Measurements from ENCODE around the gene OCIAD2. TPM values are rescaled to one million over a fixed set of nuclear protein-coding genes. Genes with fewer than 3 reads are reported as not detected.

Gene OCIAD2, protein sequence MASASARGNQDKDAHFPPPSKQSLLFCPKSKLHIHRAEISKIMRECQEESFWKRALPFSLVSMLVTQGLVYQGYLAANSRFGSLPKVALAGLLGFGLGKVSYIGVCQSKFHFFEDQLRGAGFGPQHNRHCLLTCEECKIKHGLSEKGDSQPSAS
- 10 to 100 TPM; 89.1 to 94.5 TPM for total RNA-seq

DNA sequence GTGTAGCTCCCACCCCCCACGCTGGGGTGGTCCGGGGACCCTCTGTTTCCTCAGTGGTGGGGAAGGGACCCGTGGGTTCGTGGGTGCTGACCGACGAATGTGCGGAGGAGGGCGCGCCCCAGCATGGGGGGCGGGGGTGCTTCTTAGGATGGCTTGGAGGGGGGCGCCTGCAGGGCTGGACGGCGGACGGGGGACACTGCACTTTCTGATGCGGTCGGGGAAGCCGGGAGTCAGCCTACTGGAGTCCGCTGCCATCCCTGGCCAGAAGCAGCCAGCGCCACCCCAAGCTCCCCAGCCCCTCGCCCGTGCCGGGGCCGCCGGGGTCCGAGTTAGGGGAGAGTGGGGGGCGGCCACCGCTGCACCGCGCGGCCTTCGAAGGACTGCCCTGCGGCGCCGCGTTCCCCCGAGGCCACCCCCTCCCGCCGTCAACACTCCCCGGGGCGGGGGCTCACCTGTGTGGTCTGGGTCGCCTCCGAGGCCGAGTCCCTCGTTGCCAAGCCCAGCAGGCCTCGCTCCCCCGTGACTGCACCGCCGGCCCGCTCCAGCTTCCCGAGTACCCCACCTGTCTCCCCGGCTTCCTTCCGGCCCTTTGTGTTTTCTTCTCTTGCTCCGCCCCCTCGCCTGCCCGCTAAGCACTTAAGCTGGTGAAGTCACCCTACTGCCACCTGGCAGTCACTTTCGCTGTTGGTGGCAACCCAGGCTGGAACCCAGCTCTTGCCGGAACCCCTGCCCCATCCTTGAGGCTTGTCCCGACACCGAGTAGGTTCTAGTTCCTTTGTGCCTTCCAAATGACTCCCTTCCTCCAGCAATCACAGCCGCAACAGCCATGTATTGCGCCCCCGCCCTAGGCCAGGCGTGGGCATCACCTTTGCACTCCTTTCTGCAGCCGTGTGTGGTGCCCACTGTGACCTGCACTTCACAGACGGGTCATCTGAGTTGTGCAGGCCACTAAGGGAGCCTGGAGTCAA lies at the start of gene OCIAD2:
TSS of gene OCIAD2 (minus strand) at position 569 of the 968 bp plus-strand sequence. CDS start 2,225 bp downstream, outside the sequence.
- no peaks in the 10 kb centered on the region for H3K27me3 Mint-ChIP-seq
- CTCF ChIA-PET: interaction anchor here (0.6 to 2.2 kb wide), 10 partner anchors 8 to 778 kb away, joined by 3 to 11 read pairs (median 4); partner anchors contain the start of gene FRYL
- no peaks in the 10 kb centered on the region for H3K9me3 Mint-ChIP-seq
- peaks cover 39% of the 10 kb centered on the region for H3K4me1 Mint-ChIP-seq
- H3K36me3 Mint-ChIP-seq (ENCODE audit: low read depth): peaks cover 25% of the 10 kb centered on the region
- DNase-seq: peak; percentile 85
- peak within 1 kb of the TSS; percentile 88 for H3K4me3 Mint-ChIP-seq
- H3K27ac Mint-ChIP-seq: peak within 1 kb of the TSS; percentile 76
- POLR2A ChIA-PET: interaction anchor here (0.6 to 2.2 kb wide), 12 partner anchors 9 to 565 kb away, joined by 3 to 8 read pairs (median 4); partner anchors contain the start of genes OCIAD1 and SLAIN2

DNA sequence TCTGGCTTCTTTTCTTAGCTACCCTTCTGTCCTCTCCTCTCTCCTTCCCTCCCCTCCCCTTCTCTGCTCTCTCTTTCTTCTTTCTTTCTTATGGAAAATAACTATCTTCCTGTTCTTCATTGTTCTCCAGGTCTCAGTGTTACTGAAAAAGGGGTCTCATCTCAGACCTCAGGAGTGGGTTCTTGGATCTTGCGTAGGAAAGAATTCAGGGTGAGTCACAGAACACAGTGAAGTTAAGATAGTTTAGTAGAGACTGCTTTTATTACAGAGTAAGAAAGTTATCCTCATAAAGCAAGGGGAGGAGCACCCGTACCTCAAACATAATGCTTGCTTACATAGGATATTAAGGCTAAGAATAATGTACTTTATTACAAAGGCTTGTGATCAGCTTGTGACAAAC lies 47.7 kb upstream of the OCIAD2 start:
- peaks cover 9% of the 10 kb centered on the region for H3K27me3 Mint-ChIP-seq
- ChIA-PET POLR2A (no interaction called here), CTCF (no interaction called here)
- no peaks in the 10 kb centered on the region for H3K36me3 Mint-ChIP-seq (ENCODE audit: low read depth)
- no peaks in the 10 kb centered on the region for H3K4me1 Mint-ChIP-seq
- DNase-seq: no peak
- H3K4me3 Mint-ChIP-seq: no peak overlapping the region
- no peak overlapping the region for H3K27ac Mint-ChIP-seq
- H3K9me3 Mint-ChIP-seq: no peaks in the 10 kb centered on the region

DNA sequence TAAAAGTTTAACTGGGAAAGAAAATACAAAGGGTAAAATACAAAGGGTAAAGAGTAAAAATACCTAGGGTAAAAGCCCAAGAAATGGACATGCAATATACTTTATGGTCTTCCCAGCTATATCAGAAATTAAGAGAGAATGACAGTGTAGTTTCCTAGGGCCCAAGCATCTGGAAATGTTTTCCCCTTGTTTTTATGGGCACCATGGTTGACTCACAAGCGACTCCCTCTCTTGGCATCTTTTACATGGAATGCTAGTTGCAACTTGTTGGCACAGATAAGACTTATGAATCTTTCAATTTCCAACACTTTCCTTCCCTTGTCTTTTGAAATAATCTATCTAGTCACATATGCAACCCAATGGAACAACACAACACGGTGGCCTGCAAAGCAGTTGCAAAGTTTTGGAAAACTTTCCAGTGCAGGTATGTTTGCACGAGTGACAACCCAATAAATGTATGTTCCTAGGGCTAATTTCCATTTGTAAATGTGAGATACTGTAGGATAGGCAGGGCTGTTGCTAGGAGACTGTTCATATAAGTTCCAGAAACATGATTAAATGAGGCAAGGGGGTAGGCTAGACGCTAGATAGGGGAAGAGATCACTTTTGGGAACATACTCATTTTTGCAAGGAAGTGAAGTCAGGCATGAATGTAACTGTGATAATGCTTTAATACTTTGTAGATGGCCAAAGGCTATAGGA lies 43.1 kb upstream of the OCIAD2 start:
- Mint-ChIP-seq H3K4me1 (peaks cover 3% of the 10 kb centered on the region), H3K36me3 (ENCODE audit: low read depth) (no peaks in the 10 kb centered on the region), H3K27me3 (peaks cover 8% of the 10 kb centered on the region), H3K27ac (no peak overlapping the region), H3K4me3 (no peak overlapping the region), H3K9me3 (no peaks in the 10 kb centered on the region)
- ChIA-PET POLR2A (no interaction called here), CTCF (no interaction called here)
- DNase-seq: no peak

DNA sequence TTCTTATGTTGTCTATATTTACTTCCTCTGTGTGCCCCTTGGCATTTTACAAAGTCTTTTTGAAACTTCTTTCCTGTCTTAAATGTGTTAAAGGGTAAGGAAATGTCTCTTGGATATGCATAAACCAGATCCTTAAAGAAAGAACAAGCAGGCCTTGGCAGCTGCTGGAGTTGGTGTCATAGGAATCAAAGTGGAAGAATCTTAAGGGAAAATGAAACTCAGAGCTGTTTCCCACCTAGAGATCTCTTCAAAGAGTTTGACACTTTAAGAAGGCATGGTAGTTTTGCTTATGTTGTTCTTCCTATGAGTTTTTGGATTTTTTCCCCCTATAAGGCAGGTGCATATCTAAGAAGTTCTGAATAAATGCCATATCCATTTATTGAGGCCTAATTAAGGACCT lies 42.5 kb upstream of the OCIAD2 start:
- no peak for DNase-seq
- peaks cover 7% of the 10 kb centered on the region for H3K4me1 Mint-ChIP-seq
- ChIA-PET POLR2A (no interaction called here), CTCF (no interaction called here)
- peaks cover 8% of the 10 kb centered on the region for H3K27me3 Mint-ChIP-seq
- H3K36me3 Mint-ChIP-seq (ENCODE audit: low read depth): no peaks in the 10 kb centered on the region
- H3K9me3 Mint-ChIP-seq: no peaks in the 10 kb centered on the region
- no peak overlapping the region for H3K27ac Mint-ChIP-seq
- H3K4me3 Mint-ChIP-seq: no peak overlapping the region

DNA sequence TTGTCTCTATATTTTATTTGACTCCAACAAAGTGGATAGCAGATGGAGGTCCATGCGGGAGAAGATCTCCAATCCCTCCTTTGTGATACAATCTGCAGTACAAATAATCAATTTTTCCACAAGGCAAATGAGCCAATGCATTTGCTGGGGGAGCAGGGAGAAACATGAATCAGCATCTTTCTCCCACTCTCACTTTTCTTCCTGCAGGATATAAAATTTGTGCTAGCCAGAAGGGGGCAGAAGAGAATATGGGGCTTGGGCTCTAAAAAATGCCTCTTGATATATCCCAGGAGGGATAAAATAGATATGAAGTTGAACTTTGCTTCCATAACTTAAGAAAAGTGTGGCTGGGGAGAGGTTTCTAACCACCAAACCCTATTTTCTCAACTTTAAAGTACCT lies 41.2 kb upstream of the OCIAD2 start:
- H3K36me3 Mint-ChIP-seq (ENCODE audit: low read depth): no peaks in the 10 kb centered on the region

DNA sequence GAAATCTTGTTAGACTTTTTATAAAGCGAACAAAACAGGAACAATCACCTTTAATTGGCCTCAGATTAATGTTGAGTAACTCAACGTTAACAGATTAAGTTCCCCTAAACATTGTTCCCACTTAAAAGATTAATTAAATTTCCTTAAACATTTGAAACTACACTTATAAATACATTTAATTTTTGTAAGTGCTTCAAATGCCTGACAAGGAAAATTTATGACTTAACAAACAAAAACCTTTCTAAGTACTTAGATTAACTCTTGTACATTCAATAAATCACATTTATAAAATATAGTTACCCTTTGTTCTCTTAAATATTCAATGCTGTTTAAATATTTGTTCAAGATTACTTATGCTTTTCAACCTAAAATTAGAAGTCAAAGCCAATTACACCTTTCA lies 39.4 kb upstream of the OCIAD2 start:
- no peak for DNase-seq
- Mint-ChIP-seq H3K36me3 (ENCODE audit: low read depth) (no peaks in the 10 kb centered on the region), H3K4me3 (no peak overlapping the region), H3K27ac (no peak overlapping the region), H3K4me1 (peaks cover 7% of the 10 kb centered on the region), H3K9me3 (no peaks in the 10 kb centered on the region), H3K27me3 (peaks cover 14% of the 10 kb centered on the region)
- ChIA-PET POLR2A (no interaction called here), CTCF (no interaction called here)

More for the DNA sequence above, 41.2 kb upstream of the OCIAD2 start:
- Mint-ChIP-seq H3K27me3 (peaks cover 11% of the 10 kb centered on the region), H3K4me1 (peaks cover 7% of the 10 kb centered on the region), H3K9me3 (no peaks in the 10 kb centered on the region), H3K4me3 (no peak overlapping the region), H3K27ac (no peak overlapping the region)
- no peak for DNase-seq
- ChIA-PET POLR2A (no interaction called here), CTCF (no interaction called here)

DNA sequence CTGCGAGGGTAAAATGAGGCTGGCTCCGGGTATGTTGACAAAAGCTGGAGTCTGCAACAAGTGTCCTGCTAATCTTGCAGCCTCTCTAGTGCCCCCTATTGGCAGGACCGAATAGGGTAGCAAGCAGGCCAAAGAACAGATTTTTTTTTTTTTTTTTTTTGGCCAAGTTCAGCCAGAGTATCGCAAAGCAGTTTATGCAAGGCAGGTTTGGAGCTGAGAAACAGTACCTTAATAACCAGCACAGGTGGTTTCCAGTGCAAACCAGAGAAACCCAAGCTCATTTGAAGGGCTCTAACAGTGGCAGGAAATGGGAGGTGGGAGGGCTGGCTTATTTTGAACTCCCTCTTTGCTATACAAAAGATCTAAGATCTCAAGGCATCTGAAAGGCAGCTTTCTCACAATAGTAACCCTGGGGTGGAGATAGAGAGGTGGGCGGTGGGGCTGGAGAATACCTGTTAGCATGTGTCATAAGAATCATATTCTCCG lies 38.2 kb upstream of the OCIAD2 start:
- DNase-seq: peak; percentile 63
- POLR2A ChIA-PET: interaction anchor here (0.9 to 1.3 kb wide), 2 partner anchors 39 to 165 kb away, joined by 3 to 6 read pairs; partner anchors contain the start of genes FRYL and OCIAD2
- Mint-ChIP-seq H3K36me3 (ENCODE audit: low read depth) (no peaks in the 10 kb centered on the region), H3K27me3 (peaks cover 11% of the 10 kb centered on the region), H3K4me1 (peaks cover 7% of the 10 kb centered on the region), H3K9me3 (no peaks in the 10 kb centered on the region), H3K27ac (no peak overlapping the region), H3K4me3 (no peak overlapping the region)
- CTCF ChIA-PET: interaction anchor here (0.6 to 2.1 kb wide), 30 partner anchors 9 to 775 kb away, joined by 3 to 13 read pairs (median 4); partner anchors contain the start of genes FRYL and OCIAD2

DNA sequence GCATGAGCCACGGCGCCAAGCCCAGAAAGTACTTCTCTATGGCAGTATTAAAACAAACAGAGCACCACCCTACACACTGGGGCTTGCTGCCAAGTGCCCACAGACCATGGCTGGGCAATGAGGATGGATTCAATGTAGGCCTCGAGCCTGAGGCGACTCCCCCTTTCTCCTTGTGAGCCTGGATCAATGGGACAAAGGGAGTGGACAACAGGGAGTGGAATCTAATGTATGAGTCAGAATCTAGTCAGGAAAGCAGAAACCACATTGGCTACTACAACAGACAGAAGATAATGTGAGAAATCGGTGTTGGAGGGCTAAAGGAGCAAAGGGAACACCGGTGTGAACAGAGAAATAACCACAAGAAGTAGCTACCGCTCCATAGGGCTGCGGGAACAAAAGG lies 37.7 kb upstream of the OCIAD2 start:
- POLR2A ChIA-PET: interaction anchor here (0.9 to 1.3 kb wide), 2 partner anchors 38 to 164 kb away, joined by 3 to 6 read pairs; partner anchors contain the start of genes FRYL and OCIAD2
- DNase-seq: no peak
- no peak overlapping the region for H3K27ac Mint-ChIP-seq
- H3K4me3 Mint-ChIP-seq: no peak overlapping the region
- no peaks in the 10 kb centered on the region for H3K36me3 Mint-ChIP-seq (ENCODE audit: low read depth)
- no peaks in the 10 kb centered on the region for H3K9me3 Mint-ChIP-seq
- peaks cover 7% of the 10 kb centered on the region for H3K4me1 Mint-ChIP-seq
- H3K27me3 Mint-ChIP-seq: peaks cover 11% of the 10 kb centered on the region
- CTCF ChIA-PET: interaction anchor here (0.6 to 2.1 kb wide), 25 partner anchors 11 to 774 kb away, joined by 3 to 13 read pairs (median 3); partner anchors contain the start of genes FRYL and OCIAD2

DNA sequence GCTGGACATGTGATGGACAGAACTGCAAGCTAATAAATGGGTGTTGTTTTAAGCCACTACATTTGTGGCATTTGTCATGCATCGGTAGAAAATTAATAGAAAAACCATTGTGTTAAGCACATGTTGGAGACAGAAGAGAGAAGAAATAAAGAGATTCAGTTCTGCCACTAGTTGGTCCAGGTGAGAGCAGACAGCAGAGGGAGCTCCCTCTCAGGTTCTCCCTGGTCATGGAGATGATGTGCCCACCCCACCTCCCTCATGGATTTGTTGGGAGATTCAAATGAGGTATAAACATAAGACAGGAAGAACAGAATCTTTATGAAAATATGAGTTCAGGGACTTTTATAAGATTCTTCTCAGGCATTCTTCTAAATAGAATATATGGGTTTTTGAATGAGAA lies 36.8 kb upstream of the OCIAD2 start:
- no peaks in the 10 kb centered on the region for H3K36me3 Mint-ChIP-seq (ENCODE audit: low read depth)
- H3K9me3 Mint-ChIP-seq: no peaks in the 10 kb centered on the region
- POLR2A ChIA-PET: no interaction called here
- no peak overlapping the region for H3K4me3 Mint-ChIP-seq
- CTCF ChIA-PET: interaction anchor here (0.6 to 2.1 kb wide), 4 partner anchors 10 to 364 kb away, joined by 3 to 11 read pairs (median 3); partner anchors contain the start of gene OCIAD2
- peaks cover 11% of the 10 kb centered on the region for H3K27me3 Mint-ChIP-seq
- H3K4me1 Mint-ChIP-seq: peaks cover 7% of the 10 kb centered on the region
- no peak overlapping the region for H3K27ac Mint-ChIP-seq
- no peak for DNase-seq

DNA sequence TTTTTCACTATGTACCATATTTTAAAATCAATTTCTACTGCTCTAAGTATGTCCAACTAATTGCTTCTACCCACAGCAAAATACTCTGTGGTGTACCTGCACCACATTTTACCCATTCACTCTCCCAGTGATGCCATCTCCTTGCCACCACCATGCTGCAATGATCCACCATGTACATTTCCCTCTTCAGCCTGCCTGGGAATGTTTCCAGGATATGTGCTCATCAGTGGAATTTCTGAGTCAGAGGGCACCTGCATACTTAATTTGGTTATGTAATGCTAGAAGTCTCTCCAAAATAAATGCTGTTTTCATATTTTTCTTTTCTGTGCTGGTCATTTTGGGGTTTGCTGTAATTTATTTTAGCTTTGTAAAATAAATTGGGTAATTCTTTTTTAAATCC lies 33.2 kb upstream of the OCIAD2 start:
- Mint-ChIP-seq H3K9me3 (no peaks in the 10 kb centered on the region), H3K36me3 (ENCODE audit: low read depth) (no peaks in the 10 kb centered on the region), H3K4me3 (no peak overlapping the region), H3K4me1 (peaks cover 5% of the 10 kb centered on the region), H3K27ac (no peak overlapping the region), H3K27me3 (peaks cover 14% of the 10 kb centered on the region)
- POLR2A ChIA-PET: no interaction called here
- CTCF ChIA-PET: no interaction called here
- DNase-seq: no peak

DNA sequence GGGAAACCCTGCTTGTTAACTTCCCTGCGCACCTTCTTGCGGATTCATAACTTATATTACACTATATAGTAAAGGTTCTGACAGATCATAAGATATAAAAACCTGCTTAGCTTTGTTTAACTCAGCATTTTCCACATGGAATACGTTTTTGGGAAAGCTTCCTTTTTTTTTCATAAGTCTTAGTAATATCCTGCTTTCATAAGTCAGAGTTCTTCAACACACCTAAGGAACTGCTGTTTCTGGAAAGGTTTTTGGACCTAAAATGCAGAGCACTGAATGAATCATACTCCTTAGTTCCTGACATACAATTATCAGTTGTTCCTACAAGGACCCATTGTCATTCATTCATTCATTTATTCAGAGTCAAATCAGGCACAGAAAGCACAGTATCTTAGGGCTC lies 32.3 kb upstream of the OCIAD2 start:
- no peaks in the 10 kb centered on the region for H3K4me1 Mint-ChIP-seq
- ChIA-PET POLR2A (no interaction called here), CTCF (no interaction called here)
- no peak for DNase-seq
- no peaks in the 10 kb centered on the region for H3K9me3 Mint-ChIP-seq
- H3K36me3 Mint-ChIP-seq (ENCODE audit: low read depth): no peaks in the 10 kb centered on the region
- peaks cover 14% of the 10 kb centered on the region for H3K27me3 Mint-ChIP-seq
- no peak overlapping the region for H3K27ac Mint-ChIP-seq
- no peak overlapping the region for H3K4me3 Mint-ChIP-seq

DNA sequence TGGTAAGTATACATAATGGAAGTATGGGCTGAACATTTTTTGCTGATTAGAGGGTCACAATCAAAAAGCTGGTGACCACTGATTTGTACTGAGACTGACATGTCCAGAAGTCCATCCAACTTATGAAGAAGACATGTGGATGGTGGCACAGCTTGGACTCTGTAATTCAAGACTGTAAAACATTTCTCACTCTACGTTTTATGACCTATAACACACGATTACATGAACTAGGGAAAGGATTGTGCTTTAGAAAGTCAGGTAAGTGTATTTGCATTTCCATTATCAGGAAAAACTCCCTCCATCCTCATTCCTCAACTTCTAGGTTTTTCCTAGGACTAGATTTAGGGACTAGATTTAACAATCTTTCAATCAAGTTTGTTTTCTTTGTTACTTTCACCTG lies 30.5 kb upstream of the OCIAD2 start:
- Mint-ChIP-seq H3K27ac (no peak overlapping the region), H3K36me3 (ENCODE audit: low read depth) (no peaks in the 10 kb centered on the region)
- CTCF ChIA-PET: no interaction called here

DNA sequence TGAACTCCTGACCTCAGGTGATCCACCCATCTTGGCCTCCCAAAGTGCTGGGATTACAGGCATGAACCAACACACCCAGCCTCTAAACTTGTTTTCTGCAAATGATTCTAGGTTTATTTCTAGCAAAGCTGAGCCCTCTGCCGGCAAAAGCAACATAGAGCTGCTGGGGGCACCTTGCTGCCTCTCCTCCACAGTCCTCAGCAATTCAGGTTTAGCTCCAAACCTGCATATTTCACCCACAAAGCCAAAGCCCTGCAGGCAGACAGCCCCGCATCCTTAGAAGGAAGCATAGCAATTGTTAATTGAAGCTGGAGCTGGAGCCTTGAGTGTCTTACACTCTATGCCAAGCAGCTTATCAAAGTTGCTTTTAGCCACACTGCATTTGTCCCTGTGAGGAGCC lies 24.9 kb upstream of the OCIAD2 start:
- Mint-ChIP-seq H3K27ac (no peak overlapping the region), H3K4me3 (no peak overlapping the region), H3K36me3 (ENCODE audit: low read depth) (no peaks in the 10 kb centered on the region), H3K9me3 (peaks cover 2% of the 10 kb centered on the region), H3K27me3 (no peaks in the 10 kb centered on the region), H3K4me1 (no peaks in the 10 kb centered on the region)
- DNase-seq: no peak
- CTCF ChIA-PET: no interaction called here
- POLR2A ChIA-PET: no interaction called here

More for the DNA sequence above, 30.5 kb upstream of the OCIAD2 start:
- POLR2A ChIA-PET: no interaction called here
- Mint-ChIP-seq H3K4me3 (no peak overlapping the region), H3K27me3 (peaks cover 10% of the 10 kb centered on the region), H3K9me3 (no peaks in the 10 kb centered on the region), H3K4me1 (no peaks in the 10 kb centered on the region)
- DNase-seq: no peak
